ENCODE measurements around the gene DERA.

DERA gene

DNA sequence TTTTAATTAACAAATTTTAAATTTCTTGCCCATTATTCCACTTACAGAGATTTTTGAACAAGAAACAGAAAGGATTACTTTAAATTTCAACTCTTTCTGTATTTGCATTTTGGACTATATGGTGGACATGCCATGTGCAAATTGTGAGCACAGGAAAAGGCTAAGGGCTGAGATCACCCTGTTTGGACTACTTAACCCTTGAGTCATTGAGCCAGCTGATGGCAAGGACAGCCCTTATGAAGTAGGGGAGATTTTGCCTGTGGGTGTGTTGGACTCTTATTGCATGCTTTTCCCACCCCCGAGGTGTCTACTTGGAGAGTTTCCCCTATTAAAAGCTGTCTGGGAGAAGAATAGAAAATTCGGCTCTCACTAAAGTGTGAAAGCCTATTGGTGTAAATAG lies 17.2 kb downstream of the DERA start:
- no peak overlapping the region for H3K9ac ChIP-seq (ENCODE audit: low read length)
- no peak for DNase-seq
- H3K4me1 ChIP-seq (ENCODE audit: low read length): no peaks in the 10 kb centered on the region
- no peak overlapping the region for H3K4me2 ChIP-seq (ENCODE audit: low read depth, low read length)
- H3K9me3 ChIP-seq (replicated peaks; ENCODE audit: insufficient read depth, low read length): no peaks in the 10 kb centered on the region
- H3F3A ChIP-seq (ENCODE audit: insufficient read depth, low read length): no peaks in the 10 kb centered on the region
- no peaks in the 10 kb centered on the region for H3K27me3 ChIP-seq (replicated peaks; ENCODE audit: insufficient read depth, low read length)
- no peaks in the 10 kb centered on the region for H4K20me1 ChIP-seq (ENCODE audit: insufficient read depth, low read length)
- no peak overlapping the region for H3K4me3 ChIP-seq (ENCODE audit: low read length)
- TF ChIP-seq, protein P1, sequence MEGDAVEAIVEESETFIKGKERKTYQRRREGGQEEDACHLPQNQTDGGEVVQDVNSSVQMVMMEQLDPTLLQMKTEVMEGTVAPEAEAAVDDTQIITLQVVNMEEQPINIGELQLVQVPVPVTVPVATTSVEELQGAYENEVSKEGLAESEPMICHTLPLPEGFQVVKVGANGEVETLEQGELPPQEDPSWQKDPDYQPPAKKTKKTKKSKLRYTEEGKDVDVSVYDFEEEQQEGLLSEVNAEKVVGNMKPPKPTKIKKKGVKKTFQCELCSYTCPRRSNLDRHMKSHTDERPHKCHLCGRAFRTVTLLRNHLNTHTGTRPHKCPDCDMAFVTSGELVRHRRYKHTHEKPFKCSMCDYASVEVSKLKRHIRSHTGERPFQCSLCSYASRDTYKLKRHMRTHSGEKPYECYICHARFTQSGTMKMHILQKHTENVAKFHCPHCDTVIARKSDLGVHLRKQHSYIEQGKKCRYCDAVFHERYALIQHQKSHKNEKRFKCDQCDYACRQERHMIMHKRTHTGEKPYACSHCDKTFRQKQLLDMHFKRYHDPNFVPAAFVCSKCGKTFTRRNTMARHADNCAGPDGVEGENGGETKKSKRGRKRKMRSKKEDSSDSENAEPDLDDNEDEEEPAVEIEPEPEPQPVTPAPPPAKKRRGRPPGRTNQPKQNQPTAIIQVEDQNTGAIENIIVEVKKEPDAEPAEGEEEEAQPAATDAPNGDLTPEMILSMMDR (IDR thresholded peaks at IDR 0.05; ENCODE audit: low read length): no peak
- no peak for TF ChIP-seq EZH2 (optimal IDR thresholded peaks at IDR 0.05; ENCODE audit: low read depth, low read length)
- TF ChIP-seq EZH2phosphoT487 (IDR thresholded peaks at IDR 0.05; ENCODE audit: low read length): no peak
- H3K36me3 ChIP-seq (replicated peaks; ENCODE audit: insufficient read depth, low read length): no peaks in the 10 kb centered on the region
- no peaks in the 10 kb centered on the region for H3K9me2 ChIP-seq (replicated peaks; ENCODE audit: insufficient read depth, low read length)
- H3K79me2 ChIP-seq (ENCODE audit: low read length): no peaks in the 10 kb centered on the region
- no peak overlapping the region for H3K27ac ChIP-seq (ENCODE audit: low read length)
- no peak overlapping the region for H2AFZ ChIP-seq (ENCODE audit: low read length)

DNA sequence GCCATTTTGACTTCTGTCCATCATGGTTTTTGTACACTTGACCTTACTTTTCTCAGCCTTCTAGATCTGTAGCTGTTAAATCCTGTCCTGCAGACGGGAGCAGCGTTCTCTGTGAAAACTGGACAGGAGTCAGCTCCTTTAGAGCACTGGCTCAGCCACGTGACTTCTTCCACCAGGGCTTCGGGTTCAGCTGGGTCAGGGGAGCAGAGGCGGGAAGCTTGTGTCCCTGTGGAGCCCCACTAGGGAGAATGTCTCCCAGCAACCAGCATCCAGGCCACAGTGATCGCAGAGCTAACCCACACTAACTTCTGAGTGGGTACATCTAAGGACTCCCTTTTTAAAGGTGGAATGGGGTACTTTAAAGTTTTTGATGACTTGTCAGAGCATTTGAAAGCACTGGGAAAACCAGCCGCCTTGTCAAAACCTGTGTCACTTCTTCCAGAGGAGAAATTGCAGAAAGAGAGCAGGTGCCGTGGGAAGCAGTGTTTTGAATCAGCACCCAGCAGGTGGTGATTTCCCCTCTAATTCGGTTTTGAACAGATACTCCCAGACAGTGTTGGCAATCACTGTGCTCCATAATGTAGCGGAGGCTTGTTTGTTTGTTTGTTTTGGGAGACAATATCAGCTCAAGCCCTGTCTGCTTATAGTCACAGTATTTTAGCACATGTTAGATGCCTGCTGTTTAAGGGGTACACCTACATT lies 17.9 kb downstream of the DERA start:
- Histone ChIP-seq H3K79me2 (ENCODE audit: low read length) (no peaks in the 10 kb centered on the region), H3K4me1 (ENCODE audit: low read length) (no peaks in the 10 kb centered on the region), H3K9me2 (replicated peaks; ENCODE audit: insufficient read depth, low read length) (no peaks in the 10 kb centered on the region), H3F3A (ENCODE audit: insufficient read depth, low read length) (no peaks in the 10 kb centered on the region), H3K9ac (ENCODE audit: low read length) (no peak overlapping the region), H3K4me2 (ENCODE audit: low read depth, low read length) (no peak overlapping the region), H3K36me3 (replicated peaks; ENCODE audit: insufficient read depth, low read length) (no peaks in the 10 kb centered on the region), H3K27me3 (replicated peaks; ENCODE audit: insufficient read depth, low read length) (no peaks in the 10 kb centered on the region), H3K4me3 (ENCODE audit: low read length) (no peak overlapping the region), H3K9me3 (replicated peaks; ENCODE audit: insufficient read depth, low read length) (no peaks in the 10 kb centered on the region), H4K20me1 (ENCODE audit: insufficient read depth, low read length) (no peaks in the 10 kb centered on the region), H3K27ac (ENCODE audit: low read length) (no peak overlapping the region), H2AFZ (ENCODE audit: low read length) (no peak overlapping the region)
- TF ChIP-seq, protein P1 (IDR thresholded peaks at IDR 0.05; ENCODE audit: low read length): no peak
- TF ChIP-seq EZH2phosphoT487 (IDR thresholded peaks at IDR 0.05; ENCODE audit: low read length) (no peak), EZH2 (optimal IDR thresholded peaks at IDR 0.05; ENCODE audit: low read depth, low read length) (no peak)
- no peak for DNase-seq

DNA sequence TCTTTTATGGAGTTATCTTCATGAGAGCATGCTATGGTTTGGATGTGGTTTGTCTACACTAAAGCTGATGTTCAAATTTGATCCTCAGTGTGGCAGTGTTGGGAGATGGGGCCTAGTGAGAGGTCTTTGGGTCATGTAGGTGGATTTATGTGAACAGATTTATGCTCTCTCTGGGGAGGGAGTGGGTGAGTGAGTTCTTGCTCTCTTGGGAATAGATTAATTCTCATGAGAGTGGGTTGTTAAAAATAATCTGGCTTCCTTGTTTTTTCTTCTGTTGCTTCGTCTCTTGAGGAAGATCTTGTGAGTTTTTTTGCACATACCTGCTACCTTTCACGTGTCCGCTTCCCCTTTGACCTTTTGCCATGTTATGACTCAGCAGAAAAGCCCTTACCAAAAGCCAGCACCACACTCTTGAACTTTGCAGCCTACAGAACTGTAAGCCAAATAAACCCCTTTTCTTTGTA lies 20.5 kb downstream of the DERA start:
- Histone ChIP-seq H3K36me3 (replicated peaks; ENCODE audit: insufficient read depth, low read length) (no peaks in the 10 kb centered on the region), H3K27ac (ENCODE audit: low read length) (no peak overlapping the region), H3K9ac (ENCODE audit: low read length) (no peak overlapping the region), H3K4me1 (ENCODE audit: low read length) (no peaks in the 10 kb centered on the region), H3K4me2 (ENCODE audit: low read depth, low read length) (no peak overlapping the region), H3K9me2 (replicated peaks; ENCODE audit: insufficient read depth, low read length) (no peaks in the 10 kb centered on the region), H3K79me2 (ENCODE audit: low read length) (no peaks in the 10 kb centered on the region), H3K9me3 (replicated peaks; ENCODE audit: insufficient read depth, low read length) (no peaks in the 10 kb centered on the region), H4K20me1 (ENCODE audit: insufficient read depth, low read length) (no peaks in the 10 kb centered on the region), H3K4me3 (ENCODE audit: low read length) (no peak overlapping the region), H3K27me3 (replicated peaks; ENCODE audit: insufficient read depth, low read length) (no peaks in the 10 kb centered on the region), H2AFZ (ENCODE audit: low read length) (no peak overlapping the region), H3F3A (ENCODE audit: insufficient read depth, low read length) (no peaks in the 10 kb centered on the region)
- DNase-seq: no peak
- TF ChIP-seq EZH2phosphoT487 (IDR thresholded peaks at IDR 0.05; ENCODE audit: low read length): no peak

DNA sequence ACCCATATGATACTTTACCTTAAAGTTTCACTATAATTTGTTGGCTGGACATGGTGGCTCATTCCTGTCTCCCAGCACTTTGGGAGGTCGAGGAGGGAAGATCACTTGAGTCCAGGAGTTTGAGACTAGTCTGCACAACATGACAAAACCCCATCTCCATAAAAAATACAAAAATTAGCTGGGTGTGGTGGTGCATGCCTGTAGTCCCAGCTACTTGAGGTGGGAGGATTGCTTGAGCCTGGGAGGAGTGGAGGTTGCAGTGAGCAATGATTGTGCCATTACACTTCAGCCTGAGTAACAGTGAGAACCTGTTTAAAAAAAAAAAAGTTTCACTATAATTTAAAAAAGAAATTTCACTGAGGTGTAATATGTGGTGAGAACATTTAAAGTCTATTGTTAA lies 21.2 kb downstream of the DERA start:
- DNase-seq: no peak
- no peaks in the 10 kb centered on the region for H3K4me1 ChIP-seq (ENCODE audit: low read length)
- no peak overlapping the region for H3K27ac ChIP-seq (ENCODE audit: low read length)
- no peaks in the 10 kb centered on the region for H3K36me3 ChIP-seq (replicated peaks; ENCODE audit: insufficient read depth, low read length)
- H3K4me3 ChIP-seq (ENCODE audit: low read length): no peak overlapping the region
- H3K4me2 ChIP-seq (ENCODE audit: low read depth, low read length): no peak overlapping the region
- H3K9ac ChIP-seq (ENCODE audit: low read length): no peak overlapping the region
- H3K9me2 ChIP-seq (replicated peaks; ENCODE audit: insufficient read depth, low read length): no peaks in the 10 kb centered on the region
- no peaks in the 10 kb centered on the region for H3K9me3 ChIP-seq (replicated peaks; ENCODE audit: insufficient read depth, low read length)
- no peak for TF ChIP-seq EZH2phosphoT487 (IDR thresholded peaks at IDR 0.05; ENCODE audit: low read length)
- TF ChIP-seq EZH2 (optimal IDR thresholded peaks at IDR 0.05; ENCODE audit: low read depth, low read length): no peak
- TF ChIP-seq, protein P1 (IDR thresholded peaks at IDR 0.05; ENCODE audit: low read length): no peak
- no peak overlapping the region for H2AFZ ChIP-seq (ENCODE audit: low read length)
- no peaks in the 10 kb centered on the region for H3K79me2 ChIP-seq (ENCODE audit: low read length)
- H3F3A ChIP-seq (ENCODE audit: insufficient read depth, low read length): no peaks in the 10 kb centered on the region
- no peaks in the 10 kb centered on the region for H3K27me3 ChIP-seq (replicated peaks; ENCODE audit: insufficient read depth, low read length)
- no peaks in the 10 kb centered on the region for H4K20me1 ChIP-seq (ENCODE audit: insufficient read depth, low read length)

Data from MM.1S (cell line).